CD4-positive, alpha-beta T cell treated with Interleukin-4 for 1 hour (primary cell): ENCODE results near the gene SALL3.

Source experiments
- DNase-seq, 2 donors: peaks; one replicate each; pipeline ENCODE4 v3.0.0-alpha.2; 2020 to 2022

The SALL3 gene

GRCh38 chr18:78981394-78981831 lies 1.8 kb downstream of the SALL3 start:
- no peak for DNase-seq

GRCh38 chr18:78981989-78982620 lies 2.5 kb downstream of the SALL3 start:
- no peak for DNase-seq

GRCh38 chr18:78983512-78983911 lies 3.9 kb downstream of the SALL3 start:
- no peak for DNase-seq

- peak in 1 of 2 donors; percentile 13 for DNase-seq
Observed at GRCh38 chr18:78984941-78985784, 5.5 kb downstream of the SALL3 start.

GRCh38 chr18:78986018-78986481 lies 6.4 kb downstream of the SALL3 start:
- no peak for DNase-seq

GRCh38 chr18:78991446-78991845 lies 11.8 kb downstream of the SALL3 start:
- no peak for DNase-seq

- no peak for DNase-seq
Observed at GRCh38 chr18:78992041-78993011, 12.7 kb downstream of the SALL3 start.

GRCh38 chr18:78993014-78993926 lies 13.7 kb downstream of the SALL3 start:
- DNase-seq, result no peak

GRCh38 chr18:78994000-78994399 lies 14.4 kb downstream of the SALL3 start:
- DNase-seq, result no peak

- no peak for DNase-seq
Observed at GRCh38 chr18:78994531-78994930, 14.9 kb downstream of the SALL3 start.

GRCh38 chr18:78994977-78995582 lies 15.5 kb downstream of the SALL3 start:
- DNase-seq, result no peak

GRCh38 chr18:78995740-78996395 lies 16.2 kb downstream of the SALL3 start:
- no peak for DNase-seq

- no peak for DNase-seq
Observed at GRCh38 chr18:78996741-78997490, 17.3 kb downstream of the SALL3 start.

GRCh38 chr18:78998371-78999071 lies 18.9 kb downstream of the SALL3 start:
- no peak for DNase-seq

GRCh38 chr18:78999939-79000338 lies 20.3 kb downstream of the SALL3 start:
- no peak for DNase-seq

GRCh38 chr18:79000997-79001396 lies 21.4 kb downstream of the SALL3 start:
- no peak for DNase-seq

GRCh38 chr18:79005653-79006052 lies 26.0 kb downstream of the SALL3 start:
- no peak for DNase-seq

- no peak for DNase-seq
Observed at GRCh38 chr18:79006106-79006795, 26.6 kb downstream of the SALL3 start.

- DNase-seq, result no peak
Observed at GRCh38 chr18:79007440-79007839, 27.8 kb downstream of the SALL3 start.
